Hepatocyte (in vitro differentiated cells): ENCODE results near the gene SLC6A7.

Experiments used
- CTCF ChIP-seq: fragments of 200-600 bp; sonication (generic); IDR thresholded peaks from 2 replicates; pipeline ENCODE4 v1.5.1; 2016; ENCODE audit warnings: antibody characterized with exemption, mild to moderate bottlenecking; ENCODE audit not compliant: poor library complexity
- EZH2 ChIP-seq: fragments of 200-600 bp; sonication (generic); IDR thresholded peaks from 2 replicates; pipeline ENCODE4 v1.6.1; 2016; ENCODE audit warnings: antibody characterized with exemption, mild to moderate bottlenecking, borderline replicate concordance
- EZH2phosphoT487 ChIP-seq: fragments of 200-600 bp; sonication (generic); IDR thresholded peaks from one replicate; pipeline ENCODE4 v1.6.1; 2018; ENCODE audit warnings: antibody characterized with exemption, mild to moderate bottlenecking, low read depth, moderate library complexity; ENCODE audit not compliant: unreplicated experiment, severe bottlenecking

- peak; percentile 90 for TF ChIP-seq CTCF
- no peak for TF ChIP-seq EZH2
- TF ChIP-seq EZH2phosphoT487 = no peak
Observed at GRCh38 chr5:150217873-150218692, 28.2 kb downstream of the SLC6A7 start.
